ENCODE data around the gene MAP4. TPM values are rescaled to one million over a fixed set of nuclear protein-coding genes. Genes with fewer than 3 reads are reported as not detected.

MAP4 gene
- total RNA-seq, 1 experiment from 2014 or later: 137 TPM

DNA sequence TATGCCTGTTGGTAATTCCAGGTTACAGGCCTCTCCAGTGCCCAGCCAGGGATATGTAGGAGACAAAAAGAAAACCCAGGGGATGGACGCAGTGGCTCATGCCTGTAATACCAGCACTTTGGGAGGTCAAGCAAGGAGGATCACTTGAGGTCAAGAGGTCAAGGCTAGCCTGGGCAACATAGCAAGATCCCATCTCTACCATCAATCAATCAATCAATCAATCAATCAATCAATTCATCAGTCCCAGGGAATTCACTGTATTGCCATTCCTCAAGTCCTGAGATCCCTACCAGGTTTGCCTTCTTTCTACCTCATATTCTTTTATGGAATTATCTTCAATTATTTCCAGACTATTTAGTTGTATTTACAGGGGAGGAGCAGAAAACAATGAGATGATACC, 131.0 kb downstream of the MAP4 start:
- Histone ChIP-seq H3K9me3 (no peaks in the 10 kb centered on the region), H3K4me1 (peaks cover 8% of the 10 kb centered on the region; the same call in 1 of the 2 replicates), H3K27me3 (replicated peaks; ENCODE audit: control insufficient read depth, insufficient read depth, low read length) (no peaks in the 10 kb centered on the region), H3K4me3 (ENCODE audit: low read depth, low read length) (no peak overlapping the region), H3K36me3 (ENCODE audit: control insufficient read depth, insufficient read depth, low read length) (no peaks in the 10 kb centered on the region)
- POLR2A ChIA-PET: no interaction called here
- intact Hi-C loops (cut with micrococcal nuclease; ENCODE audit: unreplicated experiment): no loop called here
- H3K27ac Mint-ChIP-seq (ENCODE audit: unreplicated experiment): no peak overlapping the region
- DNase-seq: no peak
- no TSS peak for BruUV-seq (replicated peaks)
- no peak overlapping the region for H3K4me3 Mint-ChIP-seq (ENCODE audit: unreplicated experiment)
- H3K36me3 Mint-ChIP-seq (ENCODE audit: insufficient read depth, unreplicated experiment): peaks cover 75% of the 10 kb centered on the region
- H3K27me3 Mint-ChIP-seq (ENCODE audit: insufficient read depth, unreplicated experiment): no peaks in the 10 kb centered on the region
- TF ChIP-seq CTCF (IDR thresholded peaks at IDR 0.05; ENCODE audit: insufficient read depth in 1 of 2, low read depth in 1 of 2, low read length in 1 of 2, severe bottlenecking in 1 of 2, unreplicated experiment in 1 of 2): no peak
- H3K4me1 Mint-ChIP-seq (ENCODE audit: low read depth, unreplicated experiment): peaks cover 16% of the 10 kb centered on the region
- CTCF ChIA-PET: no interaction called here
- no peaks in the 10 kb centered on the region for H3K9me3 Mint-ChIP-seq (ENCODE audit: unreplicated experiment)

- Mint-ChIP-seq H3K27ac (ENCODE audit: unreplicated experiment) (no peak overlapping the region), H3K27me3 (ENCODE audit: insufficient read depth, unreplicated experiment) (no peaks in the 10 kb centered on the region), H3K4me3 (ENCODE audit: unreplicated experiment) (no peak overlapping the region), H3K36me3 (ENCODE audit: insufficient read depth, unreplicated experiment) (peaks cover 75% of the 10 kb centered on the region), H3K4me1 (ENCODE audit: low read depth, unreplicated experiment) (peaks cover 16% of the 10 kb centered on the region), H3K9me3 (ENCODE audit: unreplicated experiment) (no peaks in the 10 kb centered on the region)
- peaks cover 8% of the 10 kb centered on the region; the same call in 1 of the 2 replicates for H3K4me1 ChIP-seq
- no peaks in the 10 kb centered on the region for H3K36me3 ChIP-seq (ENCODE audit: control insufficient read depth, insufficient read depth, low read length)
- TF ChIP-seq CTCF (IDR thresholded peaks at IDR 0.05; ENCODE audit: insufficient read depth in 1 of 2, low read depth in 1 of 2, low read length in 1 of 2, severe bottlenecking in 1 of 2, unreplicated experiment in 1 of 2): no peak
- intact Hi-C loops (cut with micrococcal nuclease; ENCODE audit: unreplicated experiment): no loop called here
- no peak for DNase-seq
- no peaks in the 10 kb centered on the region for H3K27me3 ChIP-seq (replicated peaks; ENCODE audit: control insufficient read depth, insufficient read depth, low read length)
- POLR2A ChIA-PET: no interaction called here
- CTCF ChIA-PET: no interaction called here
- H3K4me3 ChIP-seq (ENCODE audit: low read depth, low read length): no peak overlapping the region
- H3K9me3 ChIP-seq: no peaks in the 10 kb centered on the region
- no TSS peak for BruUV-seq (replicated peaks)
Measured at GRCh38 chr3:47884603-47885002, 131.6 kb downstream of the MAP4 start.

DNA sequence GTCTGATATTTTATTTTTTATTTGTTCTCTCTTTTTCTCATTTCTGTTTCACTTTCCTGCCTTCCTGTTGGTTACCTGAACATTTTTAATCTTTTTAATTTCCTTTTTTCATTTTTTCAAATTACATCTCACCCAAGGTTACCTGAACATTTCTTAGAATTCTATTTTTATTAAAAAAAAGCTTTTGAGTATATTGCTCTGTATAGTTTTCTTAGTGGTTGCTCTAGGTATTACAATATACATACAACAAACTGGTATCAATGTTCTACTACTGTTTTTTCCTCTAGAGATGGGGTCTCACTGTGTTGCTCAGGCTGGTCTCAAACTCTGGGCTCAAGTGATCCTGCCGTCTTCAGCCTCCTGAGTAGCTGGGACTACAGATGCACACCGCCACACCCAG, 133.9 kb downstream of the MAP4 start:
- no peak for DNase-seq
- H3K36me3 ChIP-seq (ENCODE audit: control insufficient read depth, insufficient read depth, low read length): no peaks in the 10 kb centered on the region
- H3K27me3 ChIP-seq (replicated peaks; ENCODE audit: control insufficient read depth, insufficient read depth, low read length): no peaks in the 10 kb centered on the region
- TF ChIP-seq CTCF (IDR thresholded peaks at IDR 0.05; ENCODE audit: insufficient read depth in 1 of 2, low read depth in 1 of 2, low read length in 1 of 2, severe bottlenecking in 1 of 2, unreplicated experiment in 1 of 2): no peak
- CTCF ChIA-PET: no interaction called here
- Mint-ChIP-seq H3K36me3 (ENCODE audit: insufficient read depth, unreplicated experiment) (peaks cover 60% of the 10 kb centered on the region), H3K9me3 (ENCODE audit: unreplicated experiment) (no peaks in the 10 kb centered on the region), H3K27me3 (ENCODE audit: insufficient read depth, unreplicated experiment) (no peaks in the 10 kb centered on the region), H3K27ac (ENCODE audit: unreplicated experiment) (no peak overlapping the region), H3K4me3 (ENCODE audit: unreplicated experiment) (no peak overlapping the region), H3K4me1 (ENCODE audit: low read depth, unreplicated experiment) (peaks cover 16% of the 10 kb centered on the region)
- intact Hi-C loops (cut with micrococcal nuclease; ENCODE audit: unreplicated experiment): no loop called here
- no peaks in the 10 kb centered on the region for H3K9me3 ChIP-seq
- POLR2A ChIA-PET: no interaction called here
- peaks cover 8% of the 10 kb centered on the region; the same call in 1 of the 2 replicates for H3K4me1 ChIP-seq
- H3K4me3 ChIP-seq (ENCODE audit: low read depth, low read length): no peak overlapping the region
- no TSS peak for BruUV-seq (replicated peaks)

Measured in Caco-2 (cell line).